GM19193 (cell line): Measurements from ENCODE around the gene IMMP2L.

Experiments used
- POLR2A ChIP-seq: IDR thresholded peaks from 4 replicates; pipeline ENCODE4 v1.6.1; 2011; ENCODE audit not compliant: insufficient read depth, insufficient read length; ENCODE audit errors: extremely low read depth

Gene IMMP2L

GRCh38 chr7:111071556-111071955 is 490.7 kb downstream of the IMMP2L start:
- TF ChIP-seq POLR2A: no peak

DNA sequence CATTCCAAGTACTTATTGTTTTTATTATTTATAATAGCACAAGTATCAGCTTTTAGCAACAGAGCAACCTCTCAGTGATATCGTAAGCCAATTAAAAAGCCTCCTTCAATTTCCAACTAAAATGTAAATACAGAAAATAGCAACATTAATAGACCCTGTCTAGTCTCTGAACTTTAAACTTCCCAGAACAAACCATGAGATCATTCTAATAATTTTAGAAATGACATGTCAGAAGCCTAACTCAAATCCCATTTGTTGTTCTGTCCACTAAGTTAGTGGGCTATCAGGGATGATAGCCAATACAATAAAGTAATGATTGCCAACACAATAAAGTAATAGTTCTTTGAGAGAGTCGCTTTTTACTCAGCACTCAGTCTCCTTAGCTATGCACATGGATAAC is 493.7 kb downstream of the IMMP2L start:
- TF ChIP-seq POLR2A: no peak

GRCh38 chr7:111067682-111068081 is 494.6 kb downstream of the IMMP2L start:
- TF ChIP-seq POLR2A: no peak

- no peak for TF ChIP-seq POLR2A
Measured at GRCh38 chr7:111067251-111067650, 495.0 kb downstream of the IMMP2L start.

- no peak for TF ChIP-seq POLR2A
Measured at GRCh38 chr7:111063166-111063565, 499.1 kb downstream of the IMMP2L start.

- TF ChIP-seq POLR2A: no peak
Measured at GRCh38 chr7:111059833-111060232, 502.5 kb downstream of the IMMP2L start.

GRCh38 chr7:111057066-111057465 is 505.2 kb downstream of the IMMP2L start:
- TF ChIP-seq POLR2A: no peak

DNA sequence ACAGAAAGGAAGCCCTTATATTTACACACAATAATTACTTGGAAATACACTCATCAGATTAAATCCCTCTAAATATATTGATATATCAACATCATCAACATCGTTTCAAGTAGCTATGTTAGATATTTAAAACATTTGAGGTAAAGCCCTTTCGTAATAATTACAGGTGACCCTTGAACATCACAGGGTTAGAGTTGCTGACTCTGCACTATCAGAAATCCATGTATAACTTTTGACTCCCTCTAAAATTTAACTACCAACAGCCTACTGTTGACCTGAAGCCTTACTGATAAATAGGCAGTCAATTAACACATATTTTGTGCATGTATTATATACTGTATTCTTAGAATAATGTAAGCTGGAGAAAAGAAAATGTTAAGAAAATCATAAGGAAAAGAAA is 505.9 kb downstream of the IMMP2L start:
- TF ChIP-seq POLR2A: no peak

DNA sequence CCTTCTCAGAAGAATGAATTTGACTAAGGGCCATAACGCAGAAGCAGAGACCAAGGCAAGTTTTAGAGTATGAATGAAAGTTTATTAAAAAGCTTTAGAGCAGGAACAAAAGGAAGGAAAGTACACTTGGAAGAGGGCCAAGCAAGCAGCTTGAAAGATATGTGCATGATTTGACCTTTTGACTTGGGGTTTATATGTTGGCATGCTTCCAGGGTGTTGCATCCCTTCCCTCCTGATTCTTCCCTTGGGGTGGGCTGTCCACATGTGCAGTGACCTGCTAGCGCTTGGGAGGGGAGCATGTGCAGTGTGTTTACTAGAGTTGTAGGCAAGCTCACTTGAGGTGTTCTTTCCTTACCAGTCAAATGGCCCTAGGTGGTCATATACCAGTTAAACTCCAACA is 509.3 kb downstream of the IMMP2L start:
- no peak for TF ChIP-seq POLR2A

DNA sequence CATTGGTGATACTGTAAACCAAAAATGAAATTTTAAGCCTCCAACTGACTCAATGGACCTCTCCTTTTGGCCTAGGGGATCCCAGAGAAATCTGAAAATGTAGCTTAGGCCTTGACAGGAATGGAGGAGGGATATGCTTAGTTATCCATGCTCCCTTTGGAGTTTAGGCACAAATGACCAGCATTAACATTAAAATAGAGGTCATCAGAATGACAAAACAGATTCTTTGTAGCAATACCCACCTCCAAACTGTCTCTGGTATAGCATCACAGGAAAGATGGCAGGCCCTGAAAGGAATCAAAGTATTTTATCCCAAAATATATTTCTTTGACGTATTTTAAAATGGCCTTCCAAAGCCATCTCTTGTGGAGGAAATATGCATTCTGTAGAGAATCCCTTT is 510.5 kb downstream of the IMMP2L start:
- TF ChIP-seq POLR2A: no peak

DNA sequence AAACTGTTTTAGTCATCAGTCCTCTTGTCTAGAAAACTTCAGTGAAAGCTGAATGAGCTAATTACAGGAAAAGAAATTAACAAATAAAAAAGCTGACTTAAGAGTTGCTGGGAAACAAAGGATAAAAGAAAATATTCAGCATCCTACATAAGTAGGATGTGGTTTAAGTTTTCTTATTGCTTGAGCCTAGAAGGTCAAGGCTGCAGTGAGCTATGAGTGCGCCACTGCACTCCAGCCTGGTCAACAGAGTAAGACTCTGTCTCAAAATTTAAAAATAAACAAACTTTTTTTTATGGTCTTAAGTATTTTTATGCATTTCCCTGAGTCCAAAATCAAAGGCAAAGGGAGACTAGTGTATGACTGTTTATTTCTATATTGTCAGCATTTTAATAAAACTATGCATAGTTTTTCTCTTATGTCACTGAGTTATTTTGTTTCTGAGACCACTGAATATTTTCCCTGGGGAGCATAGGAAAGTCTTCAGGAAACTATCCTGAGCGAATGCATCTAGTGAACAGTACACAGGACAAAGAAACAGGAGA is 511.3 kb downstream of the IMMP2L start:
- TF ChIP-seq POLR2A: no peak

DNA sequence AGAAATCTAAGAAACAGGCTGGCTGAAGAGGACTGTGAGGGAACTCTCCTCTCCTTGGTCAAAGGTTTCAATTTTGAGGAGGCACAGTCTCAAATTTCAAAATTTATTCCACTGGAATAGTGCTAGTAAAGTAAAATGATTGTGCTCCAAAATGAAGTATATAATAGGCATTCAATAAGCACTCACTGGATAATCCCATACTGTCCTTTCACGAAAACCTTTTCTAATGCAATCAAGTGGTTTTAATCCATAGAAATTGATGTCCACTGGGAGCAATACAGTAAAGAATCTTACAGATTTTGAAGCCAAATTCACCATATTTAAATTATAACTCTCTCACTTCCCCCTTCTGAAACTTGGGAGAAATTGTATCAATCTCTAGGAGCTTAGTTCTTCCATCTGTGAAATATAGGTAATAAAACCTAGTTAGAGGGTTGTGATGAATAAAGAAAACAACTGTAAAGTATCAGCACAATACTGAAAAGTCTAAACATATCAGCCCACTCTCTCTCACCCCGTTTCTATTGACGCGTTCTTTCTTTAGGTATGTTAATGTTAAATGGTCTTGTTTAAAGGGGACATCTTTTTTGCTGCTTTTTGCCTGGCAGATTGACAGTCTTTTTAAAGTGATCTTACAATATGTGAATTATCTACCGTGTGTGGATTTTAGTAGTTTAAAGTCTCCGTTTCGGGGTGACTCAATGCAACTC is 512.2 kb downstream of the IMMP2L start:
- no peak for TF ChIP-seq POLR2A

- TF ChIP-seq POLR2A: no peak
Measured at GRCh38 chr7:111047595-111047994, 514.7 kb downstream of the IMMP2L start.

GRCh38 chr7:111045449-111045848 is 516.8 kb downstream of the IMMP2L start:
- TF ChIP-seq POLR2A: no peak

GRCh38 chr7:111043561-111043960 is 518.7 kb downstream of the IMMP2L start:
- no peak for TF ChIP-seq POLR2A

- TF ChIP-seq POLR2A: no peak
Measured at GRCh38 chr7:111042842-111043241, 519.5 kb downstream of the IMMP2L start.

- no peak for TF ChIP-seq POLR2A
Measured at GRCh38 chr7:111041577-111041976, 520.7 kb downstream of the IMMP2L start.

GRCh38 chr7:111038185-111038584 is 524.1 kb downstream of the IMMP2L start:
- TF ChIP-seq POLR2A: no peak

GRCh38 chr7:111031916-111032315 is 530.4 kb downstream of the IMMP2L start:
- no peak for TF ChIP-seq POLR2A
